Fibroblast of lung (primary cell): Measurements from ENCODE around the gene TECPR2.

Experiments used
- EZH2 ChIP-seq: IDR thresholded peaks from 2 replicates; pipeline ENCODE4 v1.5.1; 2012; ENCODE audit warnings: low read length, control low read depth, mild to moderate bottlenecking; ENCODE audit errors: missing control alignments
- TF ChIP-seq, protein P1 (sequence below), 2 donors: IDR thresholded peaks in 1 of 2; conservative IDR thresholded peaks in 1 of 2; 1 replicate in 1 of 2; 2 replicates in 1 of 2; pipeline ENCODE4 v1.5.1; 2011 to 2012; ENCODE audit warnings: low read length in 2 of 2, control low read depth in 1 of 2, inconsistent platforms in 1 of 2, low read depth in 1 of 2, mild to moderate bottlenecking in 1 of 2

DNA sequence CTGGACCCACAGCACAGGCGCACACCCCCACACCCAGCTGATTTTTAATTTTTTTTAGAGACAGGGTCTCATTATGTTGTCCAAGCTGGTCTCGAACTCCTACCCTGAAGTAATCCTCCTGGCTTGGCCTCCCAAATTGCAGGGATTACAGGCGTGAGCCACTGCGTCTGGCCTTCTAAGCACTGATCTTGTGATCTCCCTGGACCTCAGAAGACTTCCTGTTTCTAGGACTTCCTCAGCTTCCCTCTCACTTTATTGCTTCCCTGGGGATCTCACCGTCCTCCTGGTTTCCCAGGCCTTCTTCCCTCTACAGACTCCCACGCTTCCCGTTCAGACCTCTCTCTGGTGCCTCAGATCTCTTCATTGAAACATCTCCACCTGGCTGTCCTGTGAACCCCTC, 29.4 kb upstream of the TECPR2 start:
- TF ChIP-seq EZH2, result no peak
- TF ChIP-seq, protein P1, sequence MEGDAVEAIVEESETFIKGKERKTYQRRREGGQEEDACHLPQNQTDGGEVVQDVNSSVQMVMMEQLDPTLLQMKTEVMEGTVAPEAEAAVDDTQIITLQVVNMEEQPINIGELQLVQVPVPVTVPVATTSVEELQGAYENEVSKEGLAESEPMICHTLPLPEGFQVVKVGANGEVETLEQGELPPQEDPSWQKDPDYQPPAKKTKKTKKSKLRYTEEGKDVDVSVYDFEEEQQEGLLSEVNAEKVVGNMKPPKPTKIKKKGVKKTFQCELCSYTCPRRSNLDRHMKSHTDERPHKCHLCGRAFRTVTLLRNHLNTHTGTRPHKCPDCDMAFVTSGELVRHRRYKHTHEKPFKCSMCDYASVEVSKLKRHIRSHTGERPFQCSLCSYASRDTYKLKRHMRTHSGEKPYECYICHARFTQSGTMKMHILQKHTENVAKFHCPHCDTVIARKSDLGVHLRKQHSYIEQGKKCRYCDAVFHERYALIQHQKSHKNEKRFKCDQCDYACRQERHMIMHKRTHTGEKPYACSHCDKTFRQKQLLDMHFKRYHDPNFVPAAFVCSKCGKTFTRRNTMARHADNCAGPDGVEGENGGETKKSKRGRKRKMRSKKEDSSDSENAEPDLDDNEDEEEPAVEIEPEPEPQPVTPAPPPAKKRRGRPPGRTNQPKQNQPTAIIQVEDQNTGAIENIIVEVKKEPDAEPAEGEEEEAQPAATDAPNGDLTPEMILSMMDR (conservative IDR thresholded peaks at IDR 0.05 in 1 of 2, IDR thresholded peaks at IDR 0.05 in 1 of 2; ENCODE audit: low read depth in 1 of 2, low read length in 2 of 2), result no peak
